ENCODE measurements around the gene MRPL53. TPM values are rescaled to one million over a fixed set of nuclear protein-coding genes. Genes with fewer than 3 reads are reported as not detected.

MRPL53 gene
- total RNA-seq, 1 experiment from 2014 or later = 86.9 TPM

GRCh38 chr2:74426181-74426758 is 46.2 kb downstream of the MRPL53 start:
- ChIA-PET CTCF (no interaction called here), POLR2A (ENCODE audit: unreplicated experiment) (no interaction called here)
- no peaks in the 10 kb centered on the region for H3F3A ChIP-seq (ENCODE audit: low read length, unreplicated experiment)
- H3K4me2 ChIP-seq (ENCODE audit: low read length) = no peak overlapping the region
- no peak for TF ChIP-seq EZH2 (IDR thresholded peaks at IDR 0.05; ENCODE audit: low read length, unreplicated experiment)
- intact Hi-C loops (cut with micrococcal nuclease) = no loop called here
- peaks cover 31% of the 10 kb centered on the region for H3K36me3 ChIP-seq (ENCODE audit: low read depth, low read length)
- no peak overlapping the region for H3K9ac ChIP-seq (ENCODE audit: low read length)
- no TSS peak for BruUV-seq (replicated peaks)
- DNase-seq (no peak), ATAC-seq (no peak)
- no peak overlapping the region for H2AFZ ChIP-seq (ENCODE audit: low read length)
- H3K9me3 ChIP-seq (ENCODE audit: low read length) = no peaks in the 10 kb centered on the region
- H3K9me2 ChIP-seq (replicated peaks; ENCODE audit: low read length) = no peaks in the 10 kb centered on the region
- no peaks in the 10 kb centered on the region for H3K27me3 ChIP-seq (ENCODE audit: low read length)
- H4K20me1 ChIP-seq (ENCODE audit: low read length) = peaks cover 2% of the 10 kb centered on the region; the same call in 1 of the 2 replicates
- H3K4me3 ChIP-seq (ENCODE audit: low read length) = no peak overlapping the region
- no peak overlapping the region for H3K27ac ChIP-seq (ENCODE audit: low read length)
- no peaks in the 10 kb centered on the region for H3K79me2 ChIP-seq (ENCODE audit: low read length)
- H3K4me1 ChIP-seq (ENCODE audit: insufficient read depth, low read length) = no peaks in the 10 kb centered on the region; the same call in 1 of the 2 replicates

GRCh38 chr2:74425523-74425922 is 47.0 kb downstream of the MRPL53 start:
- ChIA-PET CTCF (no interaction called here), POLR2A (ENCODE audit: unreplicated experiment) (no interaction called here)
- intact Hi-C loops (cut with micrococcal nuclease) = no loop called here
- Histone ChIP-seq H3K9me2 (replicated peaks; ENCODE audit: low read length) (no peaks in the 10 kb centered on the region), H3K27me3 (ENCODE audit: low read length) (no peaks in the 10 kb centered on the region), H3F3A (ENCODE audit: low read length, unreplicated experiment) (no peaks in the 10 kb centered on the region), H3K9ac (ENCODE audit: low read length) (no peak overlapping the region), H3K79me2 (ENCODE audit: low read length) (no peaks in the 10 kb centered on the region), H4K20me1 (ENCODE audit: low read length) (no peaks in the 10 kb centered on the region), H3K36me3 (ENCODE audit: low read depth, low read length) (peaks cover 31% of the 10 kb centered on the region), H3K4me2 (ENCODE audit: low read length) (no peak overlapping the region), H3K27ac (ENCODE audit: low read length) (no peak overlapping the region), H2AFZ (ENCODE audit: low read length) (no peak overlapping the region), H3K4me1 (ENCODE audit: insufficient read depth, low read length) (peaks cover 6% of the 10 kb centered on the region; the same call in 1 of the 2 replicates), H3K9me3 (ENCODE audit: low read length) (no peaks in the 10 kb centered on the region), H3K4me3 (ENCODE audit: low read length) (no peak overlapping the region)
- DNase-seq = no peak
- TF ChIP-seq EZH2 (IDR thresholded peaks at IDR 0.05; ENCODE audit: low read length, unreplicated experiment) (no peak), CTCF (conservative IDR thresholded peaks at IDR 0.05; ENCODE audit: low read depth, low read length) (no peak), EZH2phosphoT487 (IDR thresholded peaks at IDR 0.05; ENCODE audit: borderline replicate concordance, low read length) (no peak)
- BruUV-seq (replicated peaks) = no TSS peak
- ATAC-seq = no peak

DNA sequence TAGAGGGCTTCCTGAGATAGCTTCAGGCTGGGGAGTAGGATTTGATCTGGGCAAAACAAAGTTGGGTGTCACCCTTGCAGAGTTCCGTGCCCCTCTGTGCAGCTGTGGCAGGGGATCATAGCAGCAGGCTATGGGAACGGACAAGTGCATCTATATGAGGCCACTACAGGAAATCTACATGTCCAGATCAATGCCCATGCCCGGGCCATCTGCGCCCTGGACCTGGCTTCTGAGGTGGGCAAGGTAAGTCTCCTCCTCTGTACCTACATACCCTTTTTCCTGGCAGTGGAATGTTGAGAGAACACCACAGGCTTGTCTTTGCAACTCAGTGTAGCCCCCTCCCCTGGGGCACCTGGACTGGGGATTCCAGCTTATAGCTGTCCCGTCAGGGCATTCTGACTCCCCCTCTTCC is 47.5 kb downstream of the MRPL53 start:
- Histone ChIP-seq H3K4me1 (ENCODE audit: insufficient read depth, low read length) (peaks cover 6% of the 10 kb centered on the region; the same call in 1 of the 2 replicates), H3K9me2 (replicated peaks; ENCODE audit: low read length) (no peaks in the 10 kb centered on the region), H3K4me3 (ENCODE audit: low read length) (no peak overlapping the region), H3K4me2 (ENCODE audit: low read length) (no peak overlapping the region), H3K9ac (ENCODE audit: low read length) (no peak overlapping the region), H4K20me1 (ENCODE audit: low read length) (no peaks in the 10 kb centered on the region), H3K79me2 (ENCODE audit: low read length) (no peaks in the 10 kb centered on the region), H3K9me3 (ENCODE audit: low read length) (no peaks in the 10 kb centered on the region), H2AFZ (ENCODE audit: low read length) (no peak overlapping the region), H3K27me3 (ENCODE audit: low read length) (no peaks in the 10 kb centered on the region), H3F3A (ENCODE audit: low read length, unreplicated experiment) (no peaks in the 10 kb centered on the region), H3K27ac (ENCODE audit: low read length) (no peak overlapping the region), H3K36me3 (ENCODE audit: low read depth, low read length) (peaks cover 27% of the 10 kb centered on the region)
- no peak for ATAC-seq
- no peak for DNase-seq
- ChIA-PET POLR2A (ENCODE audit: unreplicated experiment) (no interaction called here), CTCF (no interaction called here)
- BruUV-seq (replicated peaks) = no TSS peak
- intact Hi-C loops (cut with micrococcal nuclease) = no loop called here
- no peak for TF ChIP-seq EZH2 (IDR thresholded peaks at IDR 0.05; ENCODE audit: low read length, unreplicated experiment)
- TF ChIP-seq EZH2phosphoT487 (IDR thresholded peaks at IDR 0.05; ENCODE audit: borderline replicate concordance, low read length) = no peak
- no peak for TF ChIP-seq CTCF (conservative IDR thresholded peaks at IDR 0.05; ENCODE audit: low read depth, low read length)

All from PC-3 (cell line).